ENCODE measurements around the gene BTBD1. TPM values are rescaled to one million over a fixed set of nuclear protein-coding genes. Genes with fewer than 3 reads are reported as not detected.
"Not testable (repeated sequence)": the region's sequence is repeated elsewhere in the genome, so short reads cannot be mapped to it uniquely, and the experiment has no call there.

The BTBD1 gene
- total RNA-seq, 1 donor from 2014 or later: 85.4 TPM

DNA sequence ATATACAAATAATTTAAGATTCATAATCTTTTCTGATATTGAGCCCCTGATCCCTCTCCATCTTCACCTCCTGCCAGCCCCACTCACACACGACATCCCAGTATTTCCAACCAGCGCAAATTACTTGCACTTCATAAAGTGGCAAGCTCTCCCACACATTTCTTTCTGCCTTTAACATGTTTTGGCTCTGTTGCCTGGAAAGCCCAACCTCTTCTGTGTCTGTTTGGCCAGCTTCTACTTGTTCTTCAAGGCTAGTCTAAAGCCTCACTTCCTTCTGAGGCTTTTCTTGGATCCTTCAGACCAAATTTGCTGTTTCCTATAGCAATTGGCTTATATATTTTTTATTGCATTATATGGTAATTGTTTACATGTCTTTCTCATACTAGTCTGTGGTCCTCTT lies 35.3 kb upstream of the BTBD1 start:
- no peaks in the 10 kb centered on the region for H3K36me3 ChIP-seq (ENCODE audit: control insufficient read depth, insufficient read depth, low read length)
- DNase-seq (ENCODE audit: low read depth): no peak
- H3K27me3 ChIP-seq (ENCODE audit: control insufficient read depth, insufficient read depth, low read length): peaks cover 3% of the 10 kb centered on the region
- no peak overlapping the region for H3K4me3 ChIP-seq (ENCODE audit: low read depth, low read length)
- TF ChIP-seq, protein P1, sequence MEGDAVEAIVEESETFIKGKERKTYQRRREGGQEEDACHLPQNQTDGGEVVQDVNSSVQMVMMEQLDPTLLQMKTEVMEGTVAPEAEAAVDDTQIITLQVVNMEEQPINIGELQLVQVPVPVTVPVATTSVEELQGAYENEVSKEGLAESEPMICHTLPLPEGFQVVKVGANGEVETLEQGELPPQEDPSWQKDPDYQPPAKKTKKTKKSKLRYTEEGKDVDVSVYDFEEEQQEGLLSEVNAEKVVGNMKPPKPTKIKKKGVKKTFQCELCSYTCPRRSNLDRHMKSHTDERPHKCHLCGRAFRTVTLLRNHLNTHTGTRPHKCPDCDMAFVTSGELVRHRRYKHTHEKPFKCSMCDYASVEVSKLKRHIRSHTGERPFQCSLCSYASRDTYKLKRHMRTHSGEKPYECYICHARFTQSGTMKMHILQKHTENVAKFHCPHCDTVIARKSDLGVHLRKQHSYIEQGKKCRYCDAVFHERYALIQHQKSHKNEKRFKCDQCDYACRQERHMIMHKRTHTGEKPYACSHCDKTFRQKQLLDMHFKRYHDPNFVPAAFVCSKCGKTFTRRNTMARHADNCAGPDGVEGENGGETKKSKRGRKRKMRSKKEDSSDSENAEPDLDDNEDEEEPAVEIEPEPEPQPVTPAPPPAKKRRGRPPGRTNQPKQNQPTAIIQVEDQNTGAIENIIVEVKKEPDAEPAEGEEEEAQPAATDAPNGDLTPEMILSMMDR (IDR thresholded peaks at IDR 0.05; ENCODE audit: insufficient read depth, low read length, poor library complexity, severe bottlenecking): no peak

DNA sequence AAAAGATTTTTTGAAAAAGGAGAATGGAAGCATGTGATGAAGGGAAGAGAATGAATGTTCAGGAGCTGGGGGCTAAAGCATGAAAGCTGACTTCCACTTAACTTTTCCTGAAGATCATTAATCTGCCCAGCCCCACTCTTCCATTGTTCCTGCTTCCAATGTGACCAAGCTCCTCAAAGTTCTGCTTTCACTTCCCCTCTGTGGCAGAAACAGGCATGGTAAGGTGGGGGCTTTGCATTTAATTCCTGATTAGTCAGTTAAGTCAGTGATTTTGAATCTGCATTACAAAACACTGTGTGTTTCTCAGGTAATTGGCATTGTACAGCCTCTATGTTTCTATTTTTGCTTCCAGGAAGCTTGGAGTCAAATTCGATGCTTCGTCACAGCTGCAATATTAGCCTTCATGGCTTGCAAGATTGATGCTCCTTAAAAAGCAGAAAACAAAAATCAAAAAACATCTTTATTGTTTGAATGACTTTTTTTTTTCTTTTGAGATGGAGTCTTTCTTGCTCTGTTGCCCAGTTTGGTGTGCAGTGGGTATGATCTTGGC lies 33.1 kb upstream of the BTBD1 start:
- Histone ChIP-seq H3K4me3 (ENCODE audit: low read depth, low read length) (no peak overlapping the region), H3K27me3 (ENCODE audit: control insufficient read depth, insufficient read depth, low read length) (no peaks in the 10 kb centered on the region), H3K36me3 (ENCODE audit: control insufficient read depth, insufficient read depth, low read length) (no peaks in the 10 kb centered on the region)
- DNase-seq (ENCODE audit: low read depth): no peak
- TF ChIP-seq, protein P1 (IDR thresholded peaks at IDR 0.05; ENCODE audit: insufficient read depth, low read length, poor library complexity, severe bottlenecking): no peak

- no peak for DNase-seq (ENCODE audit: low read depth)
- Histone ChIP-seq H3K36me3 (ENCODE audit: control insufficient read depth, insufficient read depth, low read length) (no peaks in the 10 kb centered on the region), H3K27me3 (ENCODE audit: control insufficient read depth, insufficient read depth, low read length) (no peaks in the 10 kb centered on the region), H3K4me3 (ENCODE audit: low read depth, low read length) (no peak overlapping the region)
- TF ChIP-seq, protein P1 (IDR thresholded peaks at IDR 0.05; ENCODE audit: insufficient read depth, low read length, poor library complexity, severe bottlenecking): no peak
These were observed 32.2 kb upstream of the BTBD1 start for GRCh38 chr15:83099290-83099689.

DNA sequence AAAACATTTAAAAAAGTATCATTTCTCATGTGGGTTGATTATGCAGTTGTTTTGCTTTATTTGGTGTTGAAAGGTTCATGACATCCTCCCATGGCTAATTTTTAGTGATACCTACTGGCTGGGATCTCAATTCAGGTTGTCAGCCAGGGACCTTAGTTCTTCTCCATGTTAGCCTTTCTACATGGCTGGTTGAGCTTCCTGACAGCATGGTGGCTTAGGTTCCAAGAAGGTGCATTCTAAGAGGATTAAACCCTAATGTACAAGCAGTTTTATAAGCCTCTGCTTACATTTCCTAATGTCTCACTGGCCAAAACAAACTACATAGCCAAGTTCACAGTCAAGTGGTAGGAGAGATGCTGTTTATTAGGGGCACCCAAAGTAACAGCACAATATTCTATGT lies 31.0 kb upstream of the BTBD1 start:
- Histone ChIP-seq H3K36me3 (ENCODE audit: control insufficient read depth, insufficient read depth, low read length) (no peaks in the 10 kb centered on the region), H3K27me3 (ENCODE audit: control insufficient read depth, insufficient read depth, low read length) (no peaks in the 10 kb centered on the region), H3K4me3 (ENCODE audit: low read depth, low read length) (no peak overlapping the region)
- no peak for DNase-seq (ENCODE audit: low read depth)
- TF ChIP-seq, protein P1 (IDR thresholded peaks at IDR 0.05; ENCODE audit: insufficient read depth, low read length, poor library complexity, severe bottlenecking): no peak

DNA sequence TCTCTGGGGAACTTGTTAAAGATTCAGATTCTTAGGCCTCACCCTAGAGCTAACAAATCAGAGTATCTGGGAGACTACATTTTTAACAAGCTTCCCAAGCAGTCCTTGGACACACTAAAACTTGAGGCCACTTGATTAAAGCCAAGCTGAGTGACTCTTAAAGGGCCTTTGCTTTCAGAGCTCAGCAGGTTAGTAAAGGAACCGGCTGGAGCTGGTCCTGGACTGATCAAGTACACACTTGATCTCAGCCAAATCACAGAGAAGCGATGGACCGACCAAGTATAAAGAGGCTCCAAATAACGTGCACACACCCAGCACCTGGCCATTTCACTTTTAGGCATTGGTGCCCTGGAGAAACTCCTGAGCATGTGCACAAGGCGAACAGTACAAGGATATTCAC lies 27.5 kb upstream of the BTBD1 start:
- Histone ChIP-seq H3K36me3 (ENCODE audit: control insufficient read depth, insufficient read depth, low read length) (no peaks in the 10 kb centered on the region), H3K4me3 (ENCODE audit: low read depth, low read length) (no peak overlapping the region), H3K27me3 (ENCODE audit: control insufficient read depth, insufficient read depth, low read length) (no peaks in the 10 kb centered on the region)
- DNase-seq (ENCODE audit: low read depth): no peak
- TF ChIP-seq, protein P1 (IDR thresholded peaks at IDR 0.05; ENCODE audit: insufficient read depth, low read length, poor library complexity, severe bottlenecking): no peak

DNA sequence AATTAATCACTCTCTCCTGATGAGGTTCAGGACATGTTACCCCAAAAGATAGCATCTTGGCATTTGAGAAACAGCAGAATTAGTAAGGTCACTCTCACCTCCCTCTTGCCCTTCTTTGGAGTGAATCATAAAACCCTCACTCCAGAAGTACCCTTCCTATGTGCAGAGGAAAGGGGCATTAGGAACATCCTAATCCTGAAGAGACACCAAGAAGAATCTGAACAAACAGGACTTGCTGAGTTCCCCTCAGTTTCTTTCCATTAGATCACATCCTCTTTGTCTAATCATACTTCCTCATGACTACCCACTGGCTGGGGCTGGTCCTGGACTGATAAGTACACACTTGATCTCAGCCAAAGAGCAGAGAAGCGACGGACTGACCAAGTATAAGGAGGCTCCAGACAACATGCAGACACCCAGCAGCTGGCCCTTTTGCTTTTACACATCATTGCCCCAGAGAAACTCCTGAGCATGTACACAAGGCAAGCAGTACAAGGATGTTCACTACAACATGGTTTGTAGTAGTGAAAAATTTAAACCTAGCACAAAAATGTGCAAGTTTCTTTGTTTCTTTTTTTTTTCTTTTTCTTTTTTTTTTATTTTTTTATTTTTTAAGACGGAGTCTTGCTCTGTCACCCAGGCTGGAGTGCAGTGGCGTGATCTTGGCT lies 25.4 kb upstream of the BTBD1 start:
- no peaks in the 10 kb centered on the region for H3K27me3 ChIP-seq (ENCODE audit: control insufficient read depth, insufficient read depth, low read length)
- DNase-seq (ENCODE audit: low read depth): no peak
- no peak overlapping the region for H3K4me3 ChIP-seq (ENCODE audit: low read depth, low read length)
- no peaks in the 10 kb centered on the region for H3K36me3 ChIP-seq (ENCODE audit: control insufficient read depth, insufficient read depth, low read length)
- TF ChIP-seq, protein P1 (IDR thresholded peaks at IDR 0.05; ENCODE audit: insufficient read depth, low read length, poor library complexity, severe bottlenecking): no peak

DNA sequence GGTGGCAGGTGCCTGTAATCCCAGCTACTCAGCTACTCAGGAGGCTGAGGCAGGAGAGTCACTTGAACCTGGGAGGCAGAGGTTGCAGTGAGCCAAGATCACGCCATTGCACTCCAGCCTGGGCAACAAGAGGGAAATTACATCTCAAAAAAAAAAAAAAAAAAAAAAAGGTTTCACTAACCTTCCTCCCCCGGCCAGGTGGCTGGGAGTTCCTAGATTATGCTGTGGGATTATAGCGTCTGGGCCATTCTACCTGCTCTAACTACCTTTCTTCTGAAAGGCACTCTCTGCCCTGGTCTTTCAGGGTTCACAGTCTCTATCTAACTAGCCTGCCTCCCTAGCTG lies 24.9 kb upstream of the BTBD1 start:
- not testable (repeated sequence) for DNase-seq (ENCODE audit: low read depth); H3K4me3 ChIP-seq (ENCODE audit: low read depth, low read length); H3K27me3 ChIP-seq (ENCODE audit: control insufficient read depth, insufficient read depth, low read length); H3K36me3 ChIP-seq (ENCODE audit: control insufficient read depth, insufficient read depth, low read length)

Data from kidney epithelial cell (primary cell).